GM19043 (cell line): ENCODE data around the gene SLC13A5.
"Not testable (repeated sequence)": the region's sequence is repeated elsewhere in the genome, so short reads cannot be mapped to it uniquely, and the experiment has no call there.

Source experiments
- ATAC-seq: cut with Tn5 transposase; IDR thresholded peaks from one replicate; pipeline ENCODE4 v1.9.1; 2021; ENCODE audit warnings: low read depth; ENCODE audit not compliant: unreplicated experiment

SLC13A5 gene

DNA sequence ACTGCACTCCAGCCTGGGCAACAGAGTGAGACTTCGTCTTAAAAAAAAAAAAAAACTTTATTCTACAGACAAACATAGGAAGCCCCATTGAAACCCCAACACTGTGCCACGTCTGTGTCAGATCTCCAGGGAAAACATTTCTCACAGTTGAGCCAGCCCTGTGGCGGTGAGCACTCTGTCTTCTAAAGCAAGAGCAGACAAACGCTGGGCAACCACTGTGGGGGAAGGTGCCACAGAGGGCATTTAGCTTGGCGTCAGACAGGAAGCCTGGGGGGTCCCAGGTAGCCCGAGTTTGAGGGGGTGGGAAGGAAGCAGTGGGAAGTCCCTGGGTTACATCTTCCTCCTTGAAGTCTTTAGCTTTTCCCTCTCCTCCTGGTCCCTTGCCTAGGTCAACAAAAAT, 45.7 kb downstream of the SLC13A5 start:
- ATAC-seq, result no peak

DNA sequence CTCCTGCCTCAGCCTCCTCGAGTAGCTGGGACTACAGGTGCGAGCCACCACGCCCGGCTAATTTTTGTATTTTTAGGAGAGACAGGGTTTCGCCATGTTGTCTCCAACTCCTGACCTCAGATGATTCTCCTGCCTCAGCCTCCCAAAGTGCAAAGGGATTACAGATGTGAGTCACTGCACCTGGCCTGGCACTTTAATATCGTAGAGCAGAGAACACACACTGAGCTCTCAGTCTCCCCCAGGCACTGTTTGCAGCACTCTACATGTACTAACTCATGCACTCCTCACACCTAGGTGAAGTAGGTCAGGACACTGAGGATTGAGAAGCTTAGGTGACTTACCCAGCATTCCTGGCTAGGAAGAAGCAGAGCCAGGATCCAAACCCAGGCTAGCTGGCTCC, 46.6 kb downstream of the SLC13A5 start:
- no peak for ATAC-seq

GRCh38 chr17:6666077-6666521, 47.1 kb downstream of the SLC13A5 start:
- no peak for ATAC-seq

GRCh38 chr17:6663200-6663599, 50.0 kb downstream of the SLC13A5 start:
- ATAC-seq, result not testable (repeated sequence)

- ATAC-seq, result no peak
Observed at GRCh38 chr17:6661464-6661848, 51.7 kb downstream of the SLC13A5 start.

DNA sequence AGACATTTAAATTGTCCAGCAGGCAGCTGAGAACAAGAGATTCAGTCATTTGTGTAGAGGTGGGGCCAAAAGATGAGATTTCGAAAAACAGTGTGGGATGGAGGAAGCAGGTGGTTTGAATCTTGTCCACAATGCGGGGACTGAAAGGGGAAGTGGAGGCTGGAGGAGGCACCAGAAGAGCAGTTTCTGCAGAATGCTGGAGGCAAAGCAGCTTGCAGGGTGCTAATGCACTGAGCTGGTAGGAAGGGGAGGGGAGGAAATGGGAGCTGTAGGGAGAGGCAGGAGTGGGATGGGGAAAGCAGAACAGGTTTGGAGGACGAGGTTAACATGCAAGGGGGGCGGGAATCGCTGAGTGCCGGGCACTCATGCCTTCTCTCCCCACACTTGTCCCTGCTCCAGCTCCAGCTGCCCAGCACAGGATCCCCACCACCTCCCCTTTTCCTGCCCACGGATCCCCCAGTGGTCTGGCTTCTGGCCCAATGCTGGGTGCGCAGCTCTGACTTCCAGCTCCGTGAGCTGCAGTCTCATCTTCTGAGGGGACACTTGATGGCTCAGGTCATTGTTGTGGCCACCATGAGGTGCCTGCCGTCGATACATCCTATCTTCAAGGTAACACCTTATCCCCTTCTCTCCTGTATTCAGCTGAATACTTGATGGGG, 52.2 kb downstream of the SLC13A5 start:
- ATAC-seq, result peak; percentile 68

DNA sequence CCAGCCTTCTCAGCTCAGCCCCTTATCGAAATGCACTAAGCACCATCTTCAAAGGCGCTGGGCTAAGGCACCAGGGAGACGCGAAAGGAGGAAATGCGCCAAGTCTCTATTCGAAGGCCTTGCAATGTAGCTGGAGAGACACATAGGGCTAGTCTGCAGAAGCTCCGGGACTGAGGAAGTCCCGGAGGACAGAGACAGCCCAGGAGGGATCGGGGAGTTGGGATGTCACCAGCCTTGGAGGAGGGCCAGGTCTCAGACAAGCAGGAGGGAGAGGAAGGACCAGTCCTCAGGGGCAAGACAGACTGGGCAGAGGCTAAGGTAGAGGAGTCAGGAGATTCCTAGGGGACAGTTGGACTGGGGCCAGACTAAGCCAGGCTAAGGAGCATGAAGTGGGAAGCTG, 53.1 kb downstream of the SLC13A5 start:
- ATAC-seq, result no peak

DNA sequence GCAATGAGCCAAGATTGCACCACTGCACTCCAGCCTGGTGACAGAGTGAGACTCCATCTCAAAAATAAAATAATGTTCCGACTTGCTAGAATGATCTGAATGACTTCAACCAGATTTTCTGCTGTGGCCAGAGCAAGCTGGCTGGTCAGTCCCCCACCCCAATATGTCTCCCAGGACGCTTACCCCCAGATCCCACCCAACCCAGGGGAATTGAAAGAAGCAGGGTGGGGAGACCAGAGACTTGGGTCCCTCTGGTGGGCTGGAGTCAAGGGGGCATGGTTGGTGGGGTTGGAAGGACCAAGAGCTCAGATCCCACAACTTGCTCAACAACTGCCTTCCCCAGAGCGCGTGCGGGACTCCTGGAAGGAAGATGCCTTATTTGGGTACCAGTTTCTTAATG, 54.8 kb downstream of the SLC13A5 start:
- ATAC-seq, result not testable (repeated sequence)

GRCh38 chr17:6657633-6658287, 55.4 kb downstream of the SLC13A5 start:
- ATAC-seq, result no peak

DNA sequence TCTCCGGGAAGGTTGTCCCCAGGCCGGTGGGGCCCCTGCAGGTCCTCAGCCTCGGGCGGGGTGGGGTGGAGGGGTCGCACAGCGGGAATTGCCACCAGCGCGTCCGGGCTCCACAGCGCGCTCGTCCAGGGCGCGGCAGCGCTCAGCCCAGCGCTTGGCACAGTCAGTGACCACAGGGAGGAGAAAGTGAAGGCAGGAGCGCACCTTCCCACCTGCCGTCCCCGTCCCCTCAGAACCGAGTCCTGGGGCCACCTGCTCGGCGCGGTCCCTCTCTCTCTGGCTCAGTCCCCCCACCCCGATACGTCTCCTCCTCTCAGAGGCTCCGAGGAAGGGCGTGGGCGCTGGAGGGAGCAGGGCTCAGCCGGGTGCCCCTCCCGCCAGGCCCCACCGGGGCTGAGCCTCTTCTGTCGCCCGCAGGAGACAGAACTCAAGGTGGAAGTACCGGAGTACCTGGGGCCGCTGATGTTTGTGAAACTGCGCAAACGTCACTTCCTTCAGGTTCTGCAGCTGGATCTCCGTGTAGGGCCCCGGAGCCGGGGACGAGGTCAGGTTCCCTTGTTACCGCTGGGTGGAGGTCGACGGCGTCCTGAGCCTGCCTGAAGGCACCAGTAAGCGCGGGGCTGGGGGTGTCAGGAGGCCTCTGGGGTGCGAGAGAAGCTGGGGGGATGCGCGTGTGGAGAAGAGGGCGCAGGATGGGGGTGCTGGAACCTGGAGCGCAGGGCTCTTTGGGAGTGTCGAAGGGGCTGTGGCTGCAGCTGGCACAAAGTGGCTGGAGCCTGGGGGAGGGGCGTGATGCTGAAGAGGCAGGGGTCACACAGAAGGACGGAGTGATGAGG, 56.2 kb downstream of the SLC13A5 start:
- not testable (repeated sequence) for ATAC-seq

DNA sequence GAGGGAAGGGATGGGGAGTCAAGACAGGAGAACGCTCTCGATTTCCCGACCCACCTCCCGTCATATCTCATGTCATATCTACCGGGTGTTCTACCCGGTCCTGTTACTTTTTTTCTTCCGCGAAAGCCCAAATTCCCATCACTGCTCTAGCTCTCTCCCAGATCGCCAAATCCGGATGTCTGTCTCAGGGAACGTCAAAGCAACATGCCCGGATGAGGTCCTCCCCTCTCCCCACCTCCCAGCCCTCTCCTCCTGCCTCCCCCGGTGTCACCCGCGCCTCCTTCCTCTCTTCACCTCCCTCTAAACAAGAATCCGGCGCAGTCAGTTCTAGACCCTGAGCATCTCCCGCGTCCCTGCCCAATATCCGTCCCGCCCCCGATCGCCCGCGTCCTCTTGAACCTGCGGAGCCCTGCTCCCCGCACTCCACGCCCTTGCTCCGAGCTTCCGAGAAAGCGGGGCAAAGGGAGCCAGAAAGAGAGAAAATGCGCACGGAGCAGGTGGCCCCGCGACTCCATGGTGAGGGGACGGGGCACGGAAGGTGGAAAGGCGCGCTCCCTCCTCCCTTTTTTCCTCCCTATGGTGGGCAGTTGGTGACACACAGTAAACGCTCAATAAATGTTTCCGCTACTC, 57.3 kb downstream of the SLC13A5 start:
- not testable (repeated sequence) for ATAC-seq

- ATAC-seq, result no peak
Observed at GRCh38 chr17:6654841-6655731, 58.1 kb downstream of the SLC13A5 start.

- ATAC-seq, result no peak
Observed at GRCh38 chr17:6651919-6652452, 61.2 kb downstream of the SLC13A5 start.

GRCh38 chr17:6651354-6651918, 61.7 kb downstream of the SLC13A5 start, which contains the start of the genes C17orf100 and MED31:
C17orf100 (plus strand) TSS chr17:6651762; CDS start chr17:6651914, 152 bp downstream.
MED31 (minus strand) TSS chr17:6651605; CDS start chr17:6651528, 77 bp downstream.
- ATAC-seq, result peak; percentile 94

DNA sequence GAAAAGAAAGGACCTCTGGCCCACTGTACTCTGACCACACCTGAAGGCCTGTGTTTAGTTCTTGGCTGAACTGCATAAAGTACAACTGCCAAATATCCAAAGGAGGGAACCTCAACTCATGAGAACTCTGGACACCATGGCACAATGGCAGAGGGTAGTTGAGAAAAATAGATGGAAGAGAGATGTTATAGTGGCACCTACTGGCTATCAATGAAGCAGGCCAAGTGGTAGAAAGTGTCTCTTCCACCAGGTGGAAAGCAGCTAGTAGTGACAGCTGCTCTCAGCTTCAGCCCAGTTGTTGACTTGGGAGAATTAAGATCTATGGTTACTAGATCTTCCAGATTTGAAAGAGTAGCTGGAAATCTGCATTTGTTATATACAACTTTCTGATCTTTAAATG, 65.0 kb downstream of the SLC13A5 start:
- ATAC-seq, result no peak

GRCh38 chr17:6643451-6644125, 69.6 kb downstream of the SLC13A5 start:
- no peak for ATAC-seq

DNA sequence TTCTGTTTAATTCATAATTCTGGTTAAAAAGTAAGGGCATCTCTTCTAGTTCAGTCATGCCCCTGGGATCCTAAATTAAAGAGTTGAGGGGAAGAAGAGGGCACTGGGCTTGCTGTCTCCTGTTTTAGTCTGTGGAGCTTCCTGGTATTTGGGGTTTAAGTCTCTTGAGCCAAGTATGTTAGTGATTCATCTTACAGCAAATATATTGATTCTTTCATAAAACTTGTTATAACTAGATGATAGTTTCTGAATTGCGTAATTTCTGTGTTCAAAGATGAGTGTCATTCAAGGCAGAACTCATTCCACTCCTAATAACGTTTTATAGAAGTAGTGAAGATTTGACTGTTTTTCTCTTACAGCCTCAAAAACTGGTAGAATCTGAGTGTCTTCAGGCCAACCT, 70.6 kb downstream of the SLC13A5 start:
- no peak for ATAC-seq

GRCh38 chr17:6641247-6641863, 71.8 kb downstream of the SLC13A5 start:
- ATAC-seq, result no peak
